ENCODE results near the gene TMTC2. TPM values are rescaled to one million over a fixed set of nuclear protein-coding genes. Genes with fewer than 3 reads are reported as not detected.

TMTC2 gene
- total RNA-seq, 1 donor from 2014 or later, result 25.5 TPM

GRCh38 chr12:82886671-82887340 lies 200.1 kb downstream of the TMTC2 start:
- no peak overlapping the region for H3K4me3 Mint-ChIP-seq
- H3K36me3 Mint-ChIP-seq, result peaks cover 3% of the 10 kb centered on the region
- Histone ChIP-seq H3K36me3 (no peaks in the 10 kb centered on the region), H3K27ac (no peak overlapping the region), H3K9ac (no peak overlapping the region), H3K27me3 (no peaks in the 10 kb centered on the region), H3F3A (ENCODE audit: low read depth) (peaks cover 22% of the 10 kb centered on the region), H3K4me1 (peaks cover 20% of the 10 kb centered on the region), H4K20me1 (ENCODE audit: low read depth) (no peaks in the 10 kb centered on the region), H3K9me3 (ENCODE audit: low read depth) (no peaks in the 10 kb centered on the region), H3K4me2 (no peak overlapping the region), H3K4me3 (no peak overlapping the region), H3K79me2 (ENCODE audit: low read depth) (no peaks in the 10 kb centered on the region), H2AFZ (replicated peaks) (no peak overlapping the region)
- H3K27ac Mint-ChIP-seq, result peak overlapping the region; percentile 2
- no peaks in the 10 kb centered on the region for H3K9me3 Mint-ChIP-seq
- no peak for TF ChIP-seq EZH2 (IDR thresholded peaks at IDR 0.05)
- TF ChIP-seq CTCF (IDR thresholded peaks at IDR 0.05), result no peak
- no peak for TF ChIP-seq EZH2phosphoT487 (IDR thresholded peaks at IDR 0.05)
- DNase-seq (ENCODE audit: low spot score), result no peak
- H3K4me1 Mint-ChIP-seq, result peaks cover 40% of the 10 kb centered on the region
- H3K27me3 Mint-ChIP-seq (ENCODE audit: insufficient read depth, low read depth), result peaks cover 2% of the 10 kb centered on the region

- Histone ChIP-seq H3K27me3 (no peaks in the 10 kb centered on the region), H3K4me2 (no peak overlapping the region), H2AFZ (replicated peaks) (no peak overlapping the region), H3K36me3 (no peaks in the 10 kb centered on the region), H3K9ac (no peak overlapping the region), H3K4me1 (no peaks in the 10 kb centered on the region), H3F3A (ENCODE audit: low read depth) (no peaks in the 10 kb centered on the region), H3K79me2 (ENCODE audit: low read depth) (no peaks in the 10 kb centered on the region), H3K9me3 (ENCODE audit: low read depth) (no peaks in the 10 kb centered on the region), H3K4me3 (no peak overlapping the region), H4K20me1 (ENCODE audit: low read depth) (no peaks in the 10 kb centered on the region), H3K27ac (no peak overlapping the region)
- H3K27ac Mint-ChIP-seq, result no peak overlapping the region
- TF ChIP-seq EZH2phosphoT487 (IDR thresholded peaks at IDR 0.05), result no peak
- no peak for TF ChIP-seq EZH2 (IDR thresholded peaks at IDR 0.05)
- TF ChIP-seq CTCF (IDR thresholded peaks at IDR 0.05), result no peak
- DNase-seq (ENCODE audit: low spot score), result no peak
- no peaks in the 10 kb centered on the region for H3K27me3 Mint-ChIP-seq (ENCODE audit: insufficient read depth, low read depth)
- H3K4me3 Mint-ChIP-seq, result no peak overlapping the region
- no peaks in the 10 kb centered on the region for H3K9me3 Mint-ChIP-seq
- H3K4me1 Mint-ChIP-seq, result peaks cover 3% of the 10 kb centered on the region
- no peaks in the 10 kb centered on the region for H3K36me3 Mint-ChIP-seq
These were observed 207.2 kb downstream of the TMTC2 start for GRCh38 chr12:82893896-82894295.

GRCh38 chr12:82896277-82896676 lies 209.6 kb downstream of the TMTC2 start:
- Histone ChIP-seq H3K27ac (no peak overlapping the region), H3K27me3 (no peaks in the 10 kb centered on the region), H3K9me3 (ENCODE audit: low read depth) (no peaks in the 10 kb centered on the region), H4K20me1 (ENCODE audit: low read depth) (no peaks in the 10 kb centered on the region), H3K4me2 (no peak overlapping the region), H3F3A (ENCODE audit: low read depth) (no peaks in the 10 kb centered on the region), H3K4me1 (no peaks in the 10 kb centered on the region), H3K79me2 (ENCODE audit: low read depth) (no peaks in the 10 kb centered on the region), H3K9ac (no peak overlapping the region), H3K4me3 (no peak overlapping the region), H3K36me3 (no peaks in the 10 kb centered on the region), H2AFZ (replicated peaks) (no peak overlapping the region)
- no peaks in the 10 kb centered on the region for H3K9me3 Mint-ChIP-seq
- no peaks in the 10 kb centered on the region for H3K36me3 Mint-ChIP-seq
- no peaks in the 10 kb centered on the region for H3K27me3 Mint-ChIP-seq (ENCODE audit: insufficient read depth, low read depth)
- DNase-seq (ENCODE audit: low spot score), result no peak
- TF ChIP-seq EZH2 (IDR thresholded peaks at IDR 0.05) (no peak), EZH2phosphoT487 (IDR thresholded peaks at IDR 0.05) (no peak), CTCF (IDR thresholded peaks at IDR 0.05) (no peak)
- no peak overlapping the region for H3K27ac Mint-ChIP-seq
- no peaks in the 10 kb centered on the region for H3K4me1 Mint-ChIP-seq
- H3K4me3 Mint-ChIP-seq, result no peak overlapping the region
